Activated T-cell treated with anti-CD3 and anti-CD28 coated beads for 48 hours (primary cell): Measurements from ENCODE around the gene SLC39A11.
"Not testable (repeated sequence)": the region's sequence is repeated elsewhere in the genome, so short reads cannot be mapped to it uniquely, and the experiment has no call there.

ENCODE experiments used
- DNase-seq: peaks from one replicate; pipeline ENCODE4 v3.0.0-alpha.2; 2020; ENCODE audit warnings: low read depth

The SLC39A11 gene

DNA sequence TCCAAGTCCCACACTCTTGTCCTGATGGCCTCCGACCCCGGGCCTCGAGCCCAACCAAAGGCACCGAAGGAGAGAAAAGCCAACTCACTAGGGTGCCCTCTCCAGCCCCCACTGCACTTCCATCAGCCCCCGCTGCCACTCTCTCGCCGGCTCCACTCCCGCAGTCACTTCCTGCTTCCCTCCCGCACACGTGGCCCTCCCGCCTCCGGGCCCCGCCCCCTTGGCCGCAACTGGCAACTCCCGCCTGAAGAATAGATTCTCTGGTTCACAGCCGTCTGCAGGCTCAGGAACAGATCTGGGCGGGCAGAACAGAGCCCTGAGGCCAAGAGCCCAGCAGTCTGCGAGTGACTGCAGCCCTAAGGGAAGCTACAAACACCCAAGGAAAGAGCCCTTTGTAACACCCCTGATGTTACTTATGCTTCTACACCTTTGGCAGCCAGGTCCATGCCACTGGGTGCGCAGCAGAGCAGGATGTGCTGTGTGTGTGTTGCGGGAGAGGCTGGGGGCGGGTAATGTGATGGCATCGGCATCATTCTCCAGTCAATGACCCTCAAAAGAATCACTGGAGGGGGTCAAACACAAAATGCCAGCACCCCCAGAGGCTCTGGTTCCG is at the start of gene SLC39A11:
Gene SLC39A11, minus strand, starts transcription at position 166 of the 613 bp plus-strand sequence. CDS start 3,924 bp downstream, outside the sequence.
- DNase-seq = peak; percentile 88

GRCh38 chr17:73141411-73141810 is 48.9 kb upstream of the SLC39A11 start:
- DNase-seq = no peak

DNA sequence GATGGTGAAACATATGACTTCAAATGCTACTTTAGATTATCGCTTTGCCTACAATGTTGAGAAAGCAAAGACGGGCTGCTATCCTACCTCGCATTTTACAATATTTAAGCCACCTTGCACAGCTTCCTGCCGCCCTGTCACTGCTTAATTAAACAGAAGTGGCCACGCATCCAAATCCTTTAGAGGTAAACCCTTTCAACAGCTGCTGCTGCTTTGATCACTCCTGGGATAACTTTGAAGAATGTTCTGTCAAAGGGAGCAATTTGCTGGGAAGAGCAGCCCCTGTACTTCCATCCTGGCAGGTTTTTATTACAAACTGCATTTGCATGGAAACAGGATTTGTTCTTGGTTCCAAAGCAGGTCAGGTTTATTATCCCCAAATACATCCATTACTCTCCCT is 48.1 kb upstream of the SLC39A11 start:
- no peak for DNase-seq

DNA sequence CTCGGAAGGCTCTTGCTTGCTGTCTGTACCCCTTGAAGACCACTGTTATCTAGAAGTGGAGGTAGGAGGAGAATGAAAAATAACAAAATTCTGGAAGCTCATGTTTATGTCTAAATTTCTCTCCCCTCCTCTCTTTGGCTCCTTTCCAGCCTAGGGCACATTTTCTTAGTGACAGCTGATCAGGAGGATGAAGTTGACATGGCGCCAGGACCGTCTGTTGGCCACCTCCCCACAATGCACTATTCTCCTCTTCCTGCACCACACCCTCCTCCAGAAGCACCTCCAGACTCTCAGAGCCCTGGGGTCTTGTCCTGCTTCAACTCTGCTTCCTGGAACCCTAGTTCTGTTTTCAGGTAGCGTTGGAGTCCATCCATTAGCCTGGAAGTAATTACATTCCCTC is 46.8 kb upstream of the SLC39A11 start:
- no peak for DNase-seq

GRCh38 chr17:73138541-73139138 is 46.2 kb upstream of the SLC39A11 start:
- no peak for DNase-seq

DNA sequence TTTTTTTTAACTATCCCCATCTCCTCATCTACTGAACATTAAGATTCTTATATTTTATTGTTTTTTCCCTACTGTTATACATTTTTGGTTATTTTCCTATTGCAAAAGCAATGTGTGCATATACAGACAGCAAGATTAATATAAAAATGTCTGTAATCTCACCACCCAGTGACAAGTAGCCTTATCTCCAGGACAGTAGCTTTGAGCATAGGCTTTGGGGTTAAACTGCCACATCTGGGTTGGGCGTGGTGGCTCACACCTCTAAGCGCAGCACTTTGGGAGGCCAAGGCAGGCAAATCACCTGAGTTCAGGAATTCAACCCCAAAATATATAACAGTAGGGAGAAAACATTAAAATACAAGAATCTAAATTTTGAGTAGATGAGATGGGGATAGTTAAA is 44.9 kb upstream of the SLC39A11 start:
- no peak for DNase-seq

- no peak for DNase-seq
These were observed 43.3 kb upstream of the SLC39A11 start for GRCh38 chr17:73135766-73136165.

GRCh38 chr17:73133911-73134649 is 41.6 kb upstream of the SLC39A11 start:
- DNase-seq = no peak

DNA sequence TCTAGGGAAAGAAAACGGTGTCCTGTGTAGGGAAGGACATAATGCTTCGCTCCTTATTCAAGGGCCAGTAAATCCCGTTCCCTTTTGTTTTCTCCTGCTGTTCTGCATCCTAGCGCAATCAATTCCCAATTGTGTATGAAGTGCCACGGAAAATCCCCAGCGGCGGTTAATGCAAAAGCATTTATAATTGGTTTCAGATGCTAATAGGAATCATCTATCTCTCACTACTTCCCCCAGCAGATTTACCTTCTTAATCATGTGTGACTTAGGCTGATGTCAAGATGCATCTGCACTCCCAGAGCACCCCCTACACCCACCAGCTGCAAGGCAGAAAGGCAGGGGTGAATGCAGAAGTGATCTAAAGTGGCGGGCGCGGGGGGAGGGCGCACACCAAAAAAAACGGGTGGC is 39.6 kb upstream of the SLC39A11 start:
- no peak for DNase-seq

- not testable (repeated sequence) for DNase-seq
These were observed 39.0 kb upstream of the SLC39A11 start for GRCh38 chr17:73131439-73131838.

DNA sequence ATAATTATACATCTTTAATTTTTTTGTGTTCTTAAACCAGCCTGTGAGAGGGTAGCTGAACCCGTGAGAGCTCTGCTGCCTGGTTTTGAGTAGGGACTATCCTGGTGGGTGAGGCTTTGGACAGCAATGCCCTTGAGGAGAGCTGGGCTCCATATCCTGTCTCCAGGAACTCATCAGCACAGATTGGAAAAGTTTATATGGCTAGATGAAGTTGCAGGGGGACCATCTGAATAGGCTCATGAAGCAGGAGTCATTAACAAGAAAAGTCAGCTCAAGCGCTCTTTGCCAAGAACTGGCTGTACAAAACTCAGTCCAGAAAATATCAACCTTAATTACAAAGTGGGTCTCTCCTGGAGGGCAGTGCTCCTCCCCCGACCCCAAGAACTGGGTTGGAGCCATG is 38.5 kb upstream of the SLC39A11 start:
- no peak for DNase-seq

DNA sequence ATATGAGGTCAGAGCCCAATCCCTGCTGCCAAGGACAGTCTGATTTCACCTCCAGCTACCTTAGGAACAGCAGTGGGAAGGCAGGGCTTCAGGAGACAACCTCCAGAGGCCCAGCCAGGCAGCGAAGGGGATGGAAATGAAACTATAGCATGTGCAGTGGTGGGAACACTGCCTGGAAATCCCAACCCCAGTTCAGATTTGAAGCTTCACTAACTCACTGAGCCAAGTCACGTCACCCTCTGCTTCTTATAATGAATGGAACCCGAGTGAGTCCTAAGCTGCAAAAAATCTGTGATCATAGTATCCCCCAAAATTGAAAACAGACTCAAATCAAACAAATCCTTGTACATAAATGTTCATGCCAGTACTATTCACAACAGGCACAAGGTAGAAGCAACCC is 36.0 kb upstream of the SLC39A11 start:
- no peak for DNase-seq

GRCh38 chr17:73126716-73127473 is 34.4 kb upstream of the SLC39A11 start:
- no peak for DNase-seq

- DNase-seq = no peak
These were observed 31.3 kb upstream of the SLC39A11 start for GRCh38 chr17:73123606-73124320.

DNA sequence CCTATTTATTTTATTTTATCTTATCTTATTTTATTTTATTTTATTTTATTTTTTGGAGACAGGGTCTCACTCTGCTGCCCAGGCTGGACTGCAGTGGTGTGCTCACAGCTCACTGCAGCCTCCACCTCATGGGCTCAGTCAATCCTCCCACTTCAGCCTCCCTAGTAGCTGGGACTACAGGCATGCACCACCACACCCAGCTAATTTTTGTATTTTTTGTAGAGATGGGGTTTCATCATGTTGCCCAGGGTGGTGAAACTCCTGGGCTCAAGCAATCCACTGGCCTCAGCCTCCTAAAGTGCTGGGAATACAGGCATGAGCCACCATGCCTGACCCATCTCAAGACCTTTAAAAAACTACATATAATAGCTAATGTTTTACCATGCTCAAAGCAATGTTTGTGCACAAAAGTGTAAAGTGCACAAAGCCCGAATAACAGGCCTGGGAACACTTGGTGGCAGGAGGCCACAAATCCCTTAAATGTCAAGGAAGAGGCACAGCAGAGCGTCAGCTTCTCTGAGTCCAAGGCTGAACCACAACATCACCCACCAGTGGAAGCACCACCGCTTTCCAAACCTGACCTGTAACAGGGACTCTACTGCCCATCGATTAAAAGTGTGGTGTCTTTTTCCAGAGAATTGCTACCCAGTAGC is 30.6 kb upstream of the SLC39A11 start:
- no peak for DNase-seq

DNA sequence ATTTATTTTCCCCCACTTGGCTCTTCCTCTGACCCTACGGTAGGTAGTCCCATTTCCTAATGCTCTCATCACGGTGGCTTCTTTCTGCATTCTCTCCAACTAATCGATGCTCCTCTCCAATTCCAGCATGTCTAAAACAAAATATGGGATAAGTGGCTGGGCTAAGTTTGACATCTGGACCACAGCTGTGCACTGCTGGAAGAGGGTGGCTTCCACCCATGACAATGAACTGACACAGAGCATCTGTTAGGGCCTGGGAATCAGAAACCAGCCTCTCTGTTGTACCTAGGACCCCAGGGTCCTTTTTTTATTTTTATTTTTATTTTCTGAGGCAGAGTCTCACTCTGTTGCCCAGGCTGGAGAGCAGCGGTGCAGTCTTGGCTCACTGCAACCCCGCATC is 29.0 kb upstream of the SLC39A11 start:
- DNase-seq = no peak

GRCh38 chr17:73119631-73120030 is 27.1 kb upstream of the SLC39A11 start:
- no peak for DNase-seq

GRCh38 chr17:73118951-73119391 is 26.5 kb upstream of the SLC39A11 start:
- DNase-seq = no peak

DNA sequence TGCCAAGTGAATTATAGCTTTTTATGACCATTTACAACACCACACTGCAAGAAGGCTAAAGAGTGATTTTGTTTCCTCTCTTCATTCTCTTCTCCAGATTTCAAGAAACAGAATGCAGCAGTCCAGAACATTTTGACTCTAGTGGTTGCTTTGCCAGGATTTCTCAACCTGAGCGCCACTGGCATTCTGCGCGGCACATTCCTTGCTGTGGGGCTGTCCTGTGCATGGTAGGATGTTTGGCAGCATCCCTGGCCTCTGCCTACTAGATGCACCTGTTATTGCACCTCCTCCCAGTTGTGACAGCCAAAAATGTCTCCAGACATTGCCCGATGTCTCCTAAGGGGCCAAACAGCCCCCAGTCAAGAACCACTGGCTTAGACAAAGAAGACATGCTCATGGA is 25.7 kb upstream of the SLC39A11 start:
- DNase-seq = no peak

DNA sequence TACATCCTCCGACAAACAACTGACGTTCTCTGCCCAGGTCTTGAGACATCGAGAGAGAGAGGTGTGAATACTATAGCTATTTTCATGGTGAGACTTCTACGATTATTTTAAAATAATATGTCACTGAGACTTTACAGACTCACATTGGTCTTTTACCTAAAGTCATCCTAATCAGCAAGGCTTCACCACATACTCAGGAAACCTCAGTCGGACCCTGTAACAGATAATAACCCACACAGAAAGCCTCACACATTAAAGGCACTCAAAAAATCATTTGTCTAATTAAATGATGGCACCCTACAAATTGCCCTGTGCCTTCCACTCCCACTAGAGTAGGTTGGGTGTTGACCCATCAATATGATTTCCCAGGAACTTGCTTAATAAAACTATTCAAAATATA is 19.8 kb upstream of the SLC39A11 start:
- DNase-seq = no peak

DNA sequence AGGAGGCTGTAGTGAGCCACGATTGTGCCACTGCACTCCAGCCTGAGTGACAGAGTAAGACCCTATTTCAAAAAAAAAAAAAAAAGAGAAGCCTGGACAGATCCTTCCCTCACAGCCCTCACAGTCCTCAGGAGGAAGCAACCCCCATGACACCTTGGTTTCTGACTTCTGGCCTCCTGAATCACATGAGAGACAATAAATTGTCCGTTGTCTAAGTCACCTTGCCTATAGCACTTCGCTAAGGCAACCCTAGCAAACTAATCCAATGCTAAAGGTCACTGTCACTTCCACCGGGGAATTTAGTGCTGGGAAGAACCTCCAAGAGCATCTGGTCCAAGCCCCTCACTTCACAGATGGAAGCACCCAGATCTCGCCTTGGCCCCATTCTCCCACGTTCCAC is 18.9 kb upstream of the SLC39A11 start:
- no peak for DNase-seq
